ENCODE data around the gene SLC13A2. TPM values are rescaled to one million over a fixed set of nuclear protein-coding genes. Genes with fewer than 3 reads are reported as not detected.

The SLC13A2 gene
- total and polyA plus RNA-seq, 7 donors, result 0.21 TPM; not detected in 6

- no peak for ATAC-seq
- H3K9me3 ChIP-seq, result no peaks in the 10 kb centered on the region
- 59 to 62% (median 61%) methylated on average over 7 of the region's 7 CpGs for WGBS, 3 donors
- no peak overlapping the region for H3K4me3 ChIP-seq
- H3K36me3 ChIP-seq (ENCODE audit: insufficient read depth in 1 of 2, low read depth in 1 of 2), result no peaks in the 10 kb centered on the region
- no peaks in the 10 kb centered on the region for H3K4me1 ChIP-seq
- H3K27me3 ChIP-seq (ENCODE audit: insufficient read depth in 3 of 3, low read length in 2 of 3), result peaks cover 0 to 45% (median 9%) of the 10 kb centered on the region in 3 donors
- intact Hi-C loops (cut with DNase I), result no loop called here
- no peak for DNase-seq
- TF ChIP-seq CTCF (IDR thresholded peaks at IDR 0.05), result no peak
- H3K27ac ChIP-seq, result no peak overlapping the region
Observed at GRCh38 chr17:28513476-28513875, 40.0 kb downstream of the SLC13A2 start.

GRCh38 chr17:28514561-28515002 lies 41.1 kb downstream of the SLC13A2 start:
- no peaks in the 10 kb centered on the region for H3K36me3 ChIP-seq (ENCODE audit: insufficient read depth in 1 of 2, low read depth in 1 of 2)
- H3K4me1 ChIP-seq, result no peaks in the 10 kb centered on the region
- TF ChIP-seq CTCF (IDR thresholded peaks at IDR 0.05), result no peak
- intact Hi-C loops (cut with DNase I), result no loop called here
- H3K27me3 ChIP-seq (ENCODE audit: insufficient read depth in 3 of 3, low read length in 2 of 3), result peaks cover 0 to 38% (median 8%) of the 10 kb centered on the region in 3 donors
- H3K27ac ChIP-seq, result no peak overlapping the region
- no peaks in the 10 kb centered on the region for H3K9me3 ChIP-seq
- ATAC-seq (no peak), DNase-seq (no peak)
- H3K4me3 ChIP-seq, result no peak overlapping the region
- WGBS, 3 donors, result 41 to 43% (median 41%) methylated on average over 16 of the region's 16 CpGs

- DNase-seq (no peak), ATAC-seq (no peak)
- Histone ChIP-seq H3K27ac (no peak overlapping the region), H3K9me3 (no peaks in the 10 kb centered on the region), H3K4me1 (no peaks in the 10 kb centered on the region), H3K36me3 (ENCODE audit: insufficient read depth in 1 of 2, low read depth in 1 of 2) (no peaks in the 10 kb centered on the region), H3K27me3 (ENCODE audit: insufficient read depth in 3 of 3, low read length in 2 of 3) (peaks cover 0 to 38% (median 8%) of the 10 kb centered on the region in 3 donors), H3K4me3 (no peak overlapping the region)
- 91 to 98% (median 93%) methylated on average over 1 of the region's 1 CpG for WGBS, 3 donors
- intact Hi-C loops (cut with DNase I), result no loop called here
- TF ChIP-seq CTCF (IDR thresholded peaks at IDR 0.05), result no peak
Observed at GRCh38 chr17:28515518-28515917, 42.1 kb downstream of the SLC13A2 start.

- TF ChIP-seq CTCF (IDR thresholded peaks at IDR 0.05), result no peak
- WGBS, 3 donors, result 63 to 70% (median 67%) methylated on average over 6 of the region's 6 CpGs
- DNase-seq (no peak), ATAC-seq (no peak)
- Histone ChIP-seq H3K27me3 (ENCODE audit: insufficient read depth in 3 of 3, low read length in 2 of 3) (peaks cover 0 to 15% (median 7%) of the 10 kb centered on the region in 3 donors), H3K36me3 (ENCODE audit: insufficient read depth in 1 of 2, low read depth in 1 of 2) (no peaks in the 10 kb centered on the region), H3K4me3 (no peak overlapping the region), H3K4me1 (no peaks in the 10 kb centered on the region), H3K9me3 (no peaks in the 10 kb centered on the region), H3K27ac (no peak overlapping the region)
- intact Hi-C loops (cut with DNase I), result no loop called here
Observed at GRCh38 chr17:28518132-28518531, 44.7 kb downstream of the SLC13A2 start.

- no peaks in the 10 kb centered on the region for H3K4me1 ChIP-seq
- ATAC-seq, result no peak
- no peaks in the 10 kb centered on the region for H3K36me3 ChIP-seq (ENCODE audit: insufficient read depth in 1 of 2, low read depth in 1 of 2)
- 74 to 79% (median 79%) methylated on average over 7 of the region's 7 CpGs for WGBS, 3 donors
- no peaks in the 10 kb centered on the region for H3K9me3 ChIP-seq
- no peak overlapping the region for H3K4me3 ChIP-seq
- no peak for DNase-seq
- TF ChIP-seq CTCF (IDR thresholded peaks at IDR 0.05), result no peak
- intact Hi-C loops (cut with DNase I), result no loop called here
- peaks cover 0 to 11% (median 4%) of the 10 kb centered on the region in 3 donors for H3K27me3 ChIP-seq (ENCODE audit: insufficient read depth in 3 of 3, low read length in 2 of 3)
- no peak overlapping the region for H3K27ac ChIP-seq
Observed at GRCh38 chr17:28518578-28518977, 45.1 kb downstream of the SLC13A2 start.
